GDM1 (cell line): Measurements from ENCODE around the gene TMEM179.

Experiments
- DNase-seq: peaks from one replicate; lab custom pipeline; 2025; lab: John Stamatoyannopoulos, UW

TMEM179 gene

DNA sequence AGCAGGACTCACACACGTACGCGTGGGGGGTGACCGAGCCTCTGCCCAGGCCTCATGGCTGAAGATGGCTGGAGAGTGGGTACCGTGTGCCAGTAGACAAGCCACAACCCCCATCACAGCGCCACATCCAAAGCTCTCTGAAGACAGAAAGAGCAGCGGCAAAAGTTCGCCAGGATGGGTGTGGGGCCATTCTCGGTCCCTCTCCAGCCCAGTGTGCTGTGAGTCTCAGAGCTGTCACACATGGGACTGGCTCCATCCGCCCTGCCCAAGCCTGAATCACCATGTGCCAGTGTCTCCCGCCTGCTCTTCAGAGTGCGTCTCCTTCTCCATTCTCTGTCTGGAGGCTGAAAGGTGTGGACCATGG, 5.7 kb downstream of the TMEM179 start:
- no peak for DNase-seq

DNA sequence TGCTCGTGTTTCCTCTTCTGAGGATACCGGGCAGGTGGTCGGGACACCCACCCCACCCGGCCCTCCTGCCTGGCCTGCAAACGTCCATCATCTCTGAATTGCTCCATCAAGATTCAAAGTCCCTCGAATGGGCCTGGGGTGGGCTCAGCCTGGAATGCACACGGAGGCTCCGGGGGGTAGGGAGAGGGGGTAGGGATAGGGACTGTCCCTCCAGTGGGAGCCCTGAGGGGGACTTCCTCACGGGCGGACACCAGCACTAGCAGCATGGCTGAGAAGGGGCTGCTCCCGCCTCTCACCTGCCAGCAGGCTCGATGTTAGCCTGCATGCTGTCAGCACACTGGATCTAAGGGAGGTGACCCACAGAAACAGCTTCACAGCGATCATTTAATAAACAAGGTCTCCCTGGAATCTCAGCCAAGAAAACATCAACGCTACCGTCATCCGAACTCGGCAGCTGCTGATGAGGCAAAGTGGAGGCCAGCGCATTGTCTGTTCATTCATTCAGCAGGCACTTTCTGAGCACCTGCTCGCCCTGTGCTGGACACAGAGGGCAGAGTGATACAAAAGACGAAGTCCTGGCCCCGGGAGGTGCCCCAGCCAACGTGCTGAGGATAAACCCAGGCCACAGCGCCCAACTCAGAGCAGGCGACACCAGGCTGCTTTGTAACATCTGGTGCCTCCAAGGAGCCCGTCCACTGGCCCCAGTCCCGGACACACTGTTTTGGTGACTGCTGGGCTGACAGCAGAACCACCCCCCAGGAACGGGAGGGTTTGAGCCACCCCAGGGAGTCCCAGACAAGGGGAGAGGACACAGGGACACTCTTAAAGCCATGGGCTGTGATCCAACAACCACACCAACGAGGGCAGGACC, 6.3 kb downstream of the TMEM179 start:
- no peak for DNase-seq

DNA sequence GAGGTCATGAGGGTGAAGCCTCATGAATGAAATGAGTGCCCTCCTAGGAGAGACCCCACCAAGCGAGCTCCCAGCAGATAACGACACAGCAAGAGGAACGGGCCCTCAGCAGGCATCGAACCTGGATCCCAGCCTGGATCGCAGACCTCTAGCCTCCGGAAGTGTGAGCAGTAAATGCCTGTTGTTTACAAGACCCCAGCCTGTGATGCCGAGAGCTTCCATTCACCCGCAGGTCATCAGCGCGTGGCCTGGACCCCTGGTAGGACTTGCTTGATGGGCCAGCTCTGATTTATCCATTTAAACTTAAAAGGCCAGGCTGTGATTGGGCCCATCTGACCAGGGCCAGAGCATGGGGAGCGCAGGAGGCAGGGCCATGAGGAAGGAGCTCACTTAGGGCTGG, 7.0 kb downstream of the TMEM179 start:
- no peak for DNase-seq

DNA sequence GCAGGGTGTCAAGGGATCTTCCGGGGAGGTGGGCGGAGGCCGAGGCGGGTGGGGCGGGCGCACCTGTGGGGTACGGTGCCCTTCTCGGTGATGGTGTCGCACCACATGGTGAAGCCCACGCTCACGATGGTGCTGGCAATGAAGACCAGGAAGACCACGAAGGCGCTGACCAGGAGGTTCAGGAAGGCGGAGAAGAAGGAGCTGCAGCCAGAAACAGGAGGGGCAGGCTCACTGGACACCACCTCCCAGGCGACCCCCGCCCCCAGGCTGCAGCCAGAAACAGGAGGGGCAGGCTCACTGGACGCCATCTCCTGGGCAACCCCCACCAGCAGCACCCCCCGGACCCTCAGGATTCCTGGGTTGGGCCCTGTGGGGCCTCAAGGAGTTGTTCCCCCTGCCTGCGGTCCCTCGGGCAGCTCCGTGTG, 7.6 kb downstream of the TMEM179 start:
- DNase-seq: no peak

DNA sequence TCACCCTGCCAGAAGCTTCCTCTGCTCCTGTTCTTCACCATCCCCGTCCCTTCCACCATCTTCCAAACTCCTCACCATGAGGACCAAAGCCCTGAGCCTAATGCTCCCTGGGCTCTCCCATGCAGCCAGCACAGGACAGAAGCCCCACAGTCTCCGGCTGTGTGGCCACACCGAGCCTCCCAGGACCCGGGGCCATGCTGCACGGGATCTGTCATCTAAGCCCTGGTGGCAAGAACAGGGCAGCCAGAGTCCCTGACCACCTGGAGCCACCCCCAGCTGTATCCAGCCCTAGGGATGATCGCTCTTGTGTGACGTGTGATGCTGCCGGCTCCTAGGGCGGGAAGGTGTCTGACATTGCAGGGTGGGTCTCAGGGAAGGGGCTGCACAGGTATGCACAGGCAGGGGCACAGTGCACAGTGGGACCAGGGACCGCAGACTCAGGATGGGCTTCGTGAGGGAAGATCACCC, 8.1 kb downstream of the TMEM179 start:
- no peak for DNase-seq

DNA sequence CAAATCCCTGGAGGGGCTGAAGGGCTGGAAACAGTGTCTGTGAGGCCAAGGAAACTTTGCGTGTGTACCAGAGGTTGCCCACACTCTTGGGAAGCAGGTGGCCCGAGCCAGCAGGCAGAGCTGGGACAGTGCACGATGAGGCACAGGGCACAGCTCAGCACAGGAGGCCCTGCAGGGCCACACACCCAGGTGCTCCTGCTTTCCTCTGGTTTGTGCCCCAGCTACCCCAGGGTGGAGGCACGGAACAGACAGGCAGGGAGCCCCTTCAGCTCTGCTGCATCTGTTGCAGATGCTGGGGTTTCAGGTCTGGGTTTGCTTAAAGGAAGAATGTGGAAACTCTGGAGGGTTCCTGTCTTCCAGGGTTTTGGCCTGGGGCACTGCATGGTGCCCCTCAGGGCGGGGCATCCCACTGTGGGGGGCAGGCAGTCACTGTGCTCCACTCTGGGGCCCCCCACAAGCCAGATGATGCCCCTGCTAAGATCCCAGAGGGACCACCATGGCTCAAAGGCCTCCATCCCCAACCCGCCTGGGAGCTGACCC, 8.6 kb downstream of the TMEM179 start:
- no peak for DNase-seq

DNA sequence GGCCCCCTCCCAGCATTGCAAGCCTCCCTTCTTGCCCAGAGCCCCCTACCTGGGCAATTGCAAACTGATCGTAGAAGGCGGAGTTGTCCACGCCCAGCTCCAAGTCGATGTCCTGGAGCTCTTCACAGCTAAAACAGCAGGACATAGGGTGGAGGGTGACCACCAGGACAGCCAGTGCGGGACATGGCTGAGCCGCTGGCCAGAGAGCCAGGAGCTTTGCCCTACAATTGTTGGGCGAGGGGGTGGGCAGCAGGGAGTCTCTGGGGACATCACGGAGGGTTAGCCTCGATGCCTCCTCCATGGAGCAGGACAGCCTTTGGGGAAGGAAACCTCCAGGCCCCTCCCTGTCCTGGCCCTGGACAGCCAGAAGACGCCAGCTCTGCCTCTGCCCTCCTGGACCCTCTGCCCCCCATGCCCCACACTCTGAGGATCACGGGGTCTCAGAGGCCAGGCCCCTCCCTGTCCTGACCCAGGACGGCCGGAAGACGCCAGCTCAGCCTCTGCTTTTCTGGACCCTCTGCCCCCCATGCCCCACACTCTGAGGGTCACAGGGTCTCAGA, 9.4 kb downstream of the TMEM179 start:
- no peak for DNase-seq

DNA sequence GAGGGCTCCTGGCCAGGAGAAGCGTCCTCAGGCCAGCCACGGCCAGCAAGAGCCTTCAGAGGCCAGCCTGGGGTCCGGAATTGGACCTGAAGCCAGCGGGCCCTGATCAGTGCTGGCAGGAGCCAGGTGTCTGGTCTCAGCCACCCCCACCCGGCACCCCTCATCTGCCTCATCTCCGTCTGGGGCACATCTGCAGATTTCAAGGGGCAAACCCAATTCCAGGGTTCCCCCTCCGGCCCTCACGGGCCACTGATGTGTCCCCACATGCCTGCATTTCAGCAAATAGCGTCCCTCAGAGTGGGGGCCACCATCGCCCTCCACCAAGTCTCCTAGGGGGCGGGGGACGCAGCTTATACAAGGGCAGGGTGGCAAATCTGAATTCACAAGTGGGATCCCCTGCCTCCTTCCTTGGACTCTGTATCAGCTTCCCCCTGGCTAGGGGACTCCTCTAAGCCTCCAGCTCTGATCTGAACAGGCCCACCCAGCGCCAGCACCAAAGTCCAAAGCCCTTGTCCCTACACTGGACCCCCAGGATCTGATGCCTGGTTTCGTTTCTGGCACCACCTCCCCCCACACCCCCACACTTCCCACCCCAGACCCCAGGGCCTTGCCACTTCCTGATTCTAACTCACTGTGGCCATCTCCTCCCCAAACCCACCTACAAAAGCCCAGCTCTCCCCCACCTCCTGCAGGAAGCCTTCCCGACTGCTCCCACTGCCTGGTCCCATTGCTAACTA, 10.1 kb downstream of the TMEM179 start:
- no peak for DNase-seq

DNA sequence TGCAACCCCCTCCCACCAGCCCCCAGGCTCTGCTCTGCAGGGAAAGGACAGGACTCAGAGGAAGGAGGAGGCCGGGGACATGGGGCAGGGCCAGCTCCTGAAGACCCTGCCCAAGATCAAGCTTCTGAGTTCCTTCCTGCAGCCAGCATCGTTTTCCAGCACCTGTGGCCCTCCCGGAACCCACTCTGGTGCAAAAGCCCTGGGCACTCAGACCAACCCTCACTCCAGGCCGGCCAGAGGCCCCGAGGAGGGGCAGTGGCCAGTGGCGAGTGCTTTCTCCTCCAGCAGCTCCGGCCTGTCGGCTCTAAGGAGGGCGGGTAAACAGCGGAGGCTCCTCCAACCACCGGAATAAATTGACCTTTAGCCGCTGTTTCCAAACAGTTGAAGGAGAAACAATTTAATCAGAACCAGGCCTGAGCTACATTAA, 10.8 kb downstream of the TMEM179 start:
- no peak for DNase-seq

DNA sequence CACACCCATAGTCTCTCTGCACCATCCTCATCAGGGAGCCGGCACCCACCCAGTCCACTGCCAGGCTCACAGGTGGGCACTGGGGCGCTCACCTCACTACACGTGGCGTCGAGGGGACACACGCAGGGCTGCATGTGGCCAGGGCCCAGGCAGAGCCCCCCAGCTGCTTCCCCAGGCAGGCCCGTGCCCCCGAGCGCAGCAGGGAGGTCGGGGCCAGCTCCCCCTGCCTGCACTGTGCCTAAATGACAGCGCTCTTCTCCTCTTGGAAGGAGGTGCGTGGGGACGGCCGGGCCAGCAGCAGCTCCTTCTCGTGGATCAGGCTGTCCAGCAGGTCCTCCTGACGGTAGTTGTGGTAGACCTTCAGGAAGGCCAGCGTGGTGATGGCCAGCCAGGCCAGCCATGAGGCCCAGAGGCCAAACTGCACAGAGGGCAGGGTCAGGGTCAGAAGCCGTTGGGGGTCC, 11.3 kb downstream of the TMEM179 start:
- DNase-seq: no peak

DNA sequence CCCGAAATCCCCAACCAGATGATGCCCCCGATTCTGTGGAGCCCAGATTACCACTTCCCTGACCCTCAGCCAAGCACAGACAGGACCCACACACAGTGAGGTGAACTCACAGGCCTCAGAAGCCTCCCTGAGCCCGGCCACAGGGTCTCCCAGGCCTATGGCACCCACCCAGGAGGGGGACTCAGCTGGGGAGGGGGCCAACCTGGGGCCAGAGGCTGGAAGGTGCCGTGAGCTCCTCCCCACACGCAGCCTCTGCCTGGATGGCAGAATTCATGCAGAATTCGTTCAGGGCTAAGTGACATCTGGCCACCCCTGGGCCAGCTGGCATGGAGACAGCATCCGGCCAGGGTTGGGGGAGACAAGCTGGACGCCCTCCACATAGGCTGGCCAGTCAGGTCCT, 11.8 kb downstream of the TMEM179 start:
- DNase-seq: no peak

DNA sequence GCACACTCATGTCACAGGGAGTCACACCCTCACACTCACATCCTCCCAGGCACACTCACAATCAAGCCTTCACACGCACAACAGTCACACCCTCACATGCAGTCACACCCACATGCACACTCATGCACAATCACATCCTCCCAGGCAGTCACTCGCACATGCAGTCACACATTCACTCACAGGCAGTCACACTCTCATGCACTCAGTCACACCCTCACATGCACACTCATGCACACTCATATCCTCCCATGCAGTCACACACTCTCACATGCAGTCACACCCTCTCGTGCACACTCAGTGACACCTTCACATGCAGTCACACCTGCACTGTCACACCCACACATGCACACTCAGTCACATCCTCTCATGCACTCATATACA, 12.3 kb downstream of the TMEM179 start:
- DNase-seq: no peak

DNA sequence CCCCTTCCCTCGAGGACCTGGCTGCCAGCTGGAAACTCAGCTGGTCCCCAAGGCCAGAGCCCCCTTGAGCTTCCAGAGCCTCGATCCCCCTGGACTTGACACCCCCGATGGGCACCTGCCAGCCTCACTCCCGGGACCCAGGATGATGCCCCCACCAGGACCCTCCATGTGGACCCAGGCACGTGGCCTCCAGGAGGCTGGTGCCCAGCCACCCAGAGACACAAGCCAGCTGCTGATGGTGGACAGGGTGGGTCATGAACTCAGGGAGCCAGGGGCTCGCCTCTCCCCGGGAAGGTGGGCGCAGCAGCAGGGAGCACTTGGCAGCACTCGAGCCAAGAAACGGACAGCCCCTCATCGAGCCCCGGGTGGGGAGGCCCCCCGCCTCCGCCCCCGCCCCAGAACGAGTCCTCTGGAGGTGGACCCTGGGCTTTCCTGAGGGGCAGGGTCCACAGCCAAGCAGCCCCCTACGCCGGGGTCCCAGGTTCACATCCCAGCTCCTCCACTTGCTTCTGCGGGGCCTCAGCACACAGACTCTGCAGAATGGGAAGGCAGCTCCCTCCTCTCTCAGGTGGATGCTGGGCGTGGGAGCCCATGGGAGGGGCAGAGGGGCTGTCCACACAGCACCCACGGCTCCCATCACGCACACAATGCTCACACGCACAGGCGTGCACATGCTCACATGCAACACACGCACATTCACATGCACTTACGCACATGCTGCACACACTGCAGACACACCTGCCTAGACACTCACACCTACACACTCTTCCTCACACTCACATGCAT, 12.9 kb downstream of the TMEM179 start:
- no peak for DNase-seq

DNA sequence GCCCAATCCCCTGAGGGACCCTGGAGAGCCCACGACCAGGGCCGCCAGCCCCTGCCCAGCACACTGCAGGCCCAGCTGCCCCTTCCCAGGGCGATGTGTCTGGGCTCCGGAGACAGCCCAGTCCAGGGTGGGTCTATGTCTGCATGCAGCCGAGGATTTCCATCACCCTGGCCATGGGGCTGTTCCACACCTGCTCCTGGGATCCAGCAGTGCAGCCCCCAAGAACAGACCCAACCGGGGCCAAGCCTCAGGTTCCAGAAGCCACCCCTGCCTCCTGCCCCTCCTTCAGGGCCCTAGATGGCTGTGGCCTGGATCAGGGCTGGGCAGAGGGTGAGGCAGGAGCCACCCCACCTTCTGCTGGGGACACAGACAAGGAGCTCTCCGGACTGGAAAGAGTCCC, 13.5 kb downstream of the TMEM179 start:
- DNase-seq: no peak

DNA sequence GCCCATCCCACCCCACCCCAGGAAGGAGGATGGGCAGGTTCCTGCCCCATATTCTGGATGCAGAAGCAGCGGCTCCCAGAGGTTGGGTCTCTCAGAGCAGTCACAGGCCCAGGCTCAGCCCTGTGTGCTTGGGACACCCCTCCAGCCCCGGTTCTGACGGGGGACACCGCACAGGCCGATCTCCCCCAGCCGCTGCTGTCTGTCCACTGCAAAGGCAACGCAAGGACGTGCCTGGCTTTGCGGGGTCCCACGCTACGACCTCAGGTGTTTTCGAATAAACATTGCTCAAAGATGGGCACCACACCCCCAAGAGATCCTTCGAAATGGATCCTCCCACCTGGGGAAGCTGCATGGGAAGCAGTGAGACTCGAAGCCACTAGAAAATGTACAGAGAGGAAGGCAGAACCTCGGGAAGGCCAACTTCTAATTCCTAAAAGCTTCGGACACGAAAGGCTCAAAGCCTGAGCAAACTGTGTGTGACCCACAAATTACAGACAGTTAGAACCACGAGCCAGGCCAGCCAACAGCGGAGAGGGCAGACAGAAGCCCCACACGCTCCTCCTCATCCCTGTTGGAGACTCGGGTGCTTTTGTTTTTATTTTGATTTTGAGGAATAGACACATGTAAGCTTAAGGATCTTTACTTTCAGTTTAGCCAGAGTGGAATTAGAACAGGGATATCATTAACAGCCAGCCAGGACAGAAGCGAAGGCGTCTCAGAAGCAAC, 14.2 kb downstream of the TMEM179 start:
- DNase-seq: no peak

DNA sequence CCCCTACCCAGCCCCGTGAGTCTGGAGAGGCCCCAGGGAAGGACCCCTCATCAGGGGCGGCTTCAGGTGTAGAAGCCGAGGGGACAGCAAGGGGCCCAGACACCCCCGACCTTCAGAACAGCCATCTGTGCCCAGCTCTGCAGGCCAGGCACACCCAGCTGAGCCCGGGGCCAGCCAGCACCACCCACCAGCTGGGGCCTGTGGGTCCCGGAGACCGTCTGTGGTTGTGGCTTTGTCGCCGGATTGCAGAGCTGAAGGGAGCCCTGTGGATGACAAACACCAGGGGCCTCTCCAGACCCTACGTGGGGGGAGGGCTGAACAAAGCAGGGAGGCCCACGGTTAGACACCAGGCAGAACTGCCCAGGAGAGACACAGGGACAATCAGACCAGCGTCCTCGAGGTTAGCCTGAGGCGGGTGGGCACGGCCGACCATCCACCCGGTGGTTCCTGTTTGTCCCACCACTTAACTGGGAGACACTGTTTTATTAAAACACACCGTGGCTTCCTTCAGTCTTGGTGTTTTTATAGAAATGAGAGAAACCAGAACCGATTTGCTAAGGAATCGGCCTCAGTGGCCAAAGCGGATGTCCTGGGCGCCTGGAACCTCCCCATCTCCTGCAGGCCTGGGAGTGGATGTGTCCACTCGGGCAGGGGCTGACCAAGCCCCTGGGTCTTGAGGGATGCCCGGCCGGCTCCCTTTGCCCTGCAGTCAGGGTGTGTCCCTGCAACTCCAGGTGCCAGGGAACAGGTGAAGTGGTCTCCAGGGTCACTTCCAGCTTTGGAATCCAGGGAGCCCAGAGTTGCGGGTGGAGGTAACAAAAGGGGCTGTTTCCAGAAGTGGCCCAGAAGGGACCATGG, 15.0 kb downstream of the TMEM179 start:
- DNase-seq: no peak

DNA sequence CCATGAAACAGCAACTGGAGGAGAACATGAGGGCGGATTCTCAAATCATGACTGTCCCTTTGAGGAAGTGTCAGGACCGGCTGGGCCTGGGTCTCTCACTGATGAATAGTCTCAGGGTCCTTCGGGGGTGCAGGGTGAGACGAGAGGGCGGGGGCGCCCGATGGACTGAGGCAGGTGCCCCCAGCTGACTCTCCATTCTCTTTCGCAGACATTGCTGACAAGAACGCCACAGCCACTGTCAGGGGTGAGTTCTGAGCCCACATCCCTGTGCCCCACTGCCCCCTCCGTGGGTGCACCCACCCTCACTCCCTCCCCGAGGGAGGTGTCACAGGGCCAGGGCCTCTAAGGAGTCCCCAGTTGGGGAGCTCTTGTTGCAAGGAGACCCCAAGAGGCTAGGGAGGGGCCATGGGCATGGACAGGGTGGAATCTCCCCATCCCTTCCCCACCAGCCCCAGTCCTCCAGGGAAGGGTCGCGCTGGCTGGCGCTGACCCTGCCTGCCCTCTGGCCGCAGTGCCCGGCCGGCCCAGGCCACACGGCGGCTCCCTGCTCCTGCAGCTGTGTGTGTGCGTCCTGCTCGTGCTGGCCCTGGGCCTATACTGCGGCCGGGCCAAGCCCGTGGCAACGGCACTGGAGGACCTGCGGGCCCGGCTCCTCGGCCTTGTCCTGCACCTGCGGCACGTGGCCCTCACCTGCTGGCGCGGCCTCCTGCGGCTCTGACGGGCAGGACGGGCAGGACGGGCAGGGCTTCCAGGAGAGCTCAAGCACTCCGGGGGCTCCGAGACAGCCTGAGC, 16.3 kb downstream of the TMEM179 start:
- no peak for DNase-seq

DNA sequence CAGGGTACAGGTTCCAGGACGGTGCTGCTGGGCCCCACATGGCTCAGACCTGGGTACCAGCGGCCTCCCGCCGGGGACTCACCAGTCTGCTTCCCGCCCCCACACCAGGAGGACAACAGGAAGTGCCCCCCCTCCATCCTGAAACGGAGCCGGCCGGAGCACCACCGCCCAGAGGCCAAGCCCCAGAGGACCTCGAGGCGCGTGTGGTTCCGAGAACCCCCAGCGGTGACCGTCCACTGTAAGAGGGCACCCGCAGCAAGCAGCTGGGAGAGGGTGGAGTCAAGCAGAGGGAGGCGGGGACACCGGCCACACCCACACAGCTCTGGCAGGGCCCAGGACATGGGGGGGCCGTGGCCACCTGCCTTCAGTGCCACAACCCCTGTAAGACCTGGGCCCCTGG, 16.9 kb downstream of the TMEM179 start:
- DNase-seq: no peak

DNA sequence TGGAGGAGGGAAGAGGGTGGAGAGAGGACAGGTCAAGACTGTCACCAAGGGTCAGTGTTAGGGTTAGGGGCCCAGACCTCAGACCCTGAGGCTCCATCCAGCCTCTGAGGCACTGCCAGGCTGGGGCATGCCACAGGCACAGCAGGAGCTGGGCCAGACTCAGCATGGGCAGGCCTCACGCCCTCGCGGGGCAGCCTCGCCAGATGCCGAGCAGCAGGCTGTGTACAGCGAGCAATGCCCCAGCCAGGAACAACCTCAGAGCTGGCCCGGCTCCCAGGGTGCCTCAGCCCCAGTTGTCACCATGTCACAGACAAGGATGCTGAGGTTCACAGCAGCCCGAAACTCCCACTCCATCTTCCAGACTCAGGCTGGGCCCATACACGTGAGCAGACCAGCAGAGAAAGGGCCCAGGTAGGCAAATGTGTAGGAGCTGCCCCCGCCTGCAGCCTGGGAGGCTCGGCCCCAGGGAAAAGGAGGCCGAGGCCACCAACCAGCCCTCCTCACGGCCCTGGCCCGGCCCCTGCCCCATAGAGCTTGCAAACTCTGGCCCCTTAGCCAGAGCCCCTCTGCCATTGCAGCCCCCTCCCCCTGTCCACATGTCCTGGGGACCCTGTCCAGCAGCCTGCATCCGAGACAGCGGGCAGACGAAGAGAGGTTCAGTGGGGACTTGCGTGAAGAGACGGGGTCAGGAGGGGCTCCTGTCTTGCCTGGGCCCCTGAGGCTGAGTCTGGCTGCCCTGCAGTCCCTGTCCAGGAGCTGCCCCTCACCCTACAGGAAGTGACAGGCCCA, 17.5 kb downstream of the TMEM179 start:
- DNase-seq: no peak
